PC-9 (cell line): ENCODE measurements around the gene RHOJ.

ENCODE experiments used
- EZH2 ChIP-seq: fragments of 200-600 bp; sonication (generic); IDR thresholded peaks from 2 replicates; pipeline ENCODE4 v1.8.0; 2017; ENCODE audit warnings: antibody characterized with exemption, low read depth
- TF ChIP-seq, protein P1 (sequence below): fragments of 200-600 bp; sonication (generic); conservative IDR thresholded peaks from 2 replicates; pipeline ENCODE4 v1.6.1; 2017; ENCODE audit warnings: mixed run types, antibody characterized with exemption, mild to moderate bottlenecking, moderate library complexity

DNA sequence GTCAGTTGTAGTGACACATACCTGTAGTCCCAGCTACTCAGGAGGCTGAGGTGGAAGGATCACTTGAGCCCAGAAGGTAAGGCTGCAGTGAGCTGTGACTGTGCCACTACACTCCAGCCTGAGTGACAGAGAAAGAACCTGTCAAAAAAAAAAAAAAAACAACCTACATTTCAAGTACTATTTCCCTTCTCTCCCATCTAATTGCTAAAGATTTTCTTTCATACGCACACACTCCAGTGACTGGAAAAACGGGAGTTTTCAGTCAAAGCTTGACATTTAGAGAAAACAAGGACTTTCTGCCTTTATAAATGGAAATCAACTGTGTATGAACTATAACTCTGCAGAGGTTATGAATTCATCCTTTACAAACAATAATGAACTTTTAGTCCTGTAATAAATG lies 88.6 kb downstream of the RHOJ start:
- TF ChIP-seq, protein P1, sequence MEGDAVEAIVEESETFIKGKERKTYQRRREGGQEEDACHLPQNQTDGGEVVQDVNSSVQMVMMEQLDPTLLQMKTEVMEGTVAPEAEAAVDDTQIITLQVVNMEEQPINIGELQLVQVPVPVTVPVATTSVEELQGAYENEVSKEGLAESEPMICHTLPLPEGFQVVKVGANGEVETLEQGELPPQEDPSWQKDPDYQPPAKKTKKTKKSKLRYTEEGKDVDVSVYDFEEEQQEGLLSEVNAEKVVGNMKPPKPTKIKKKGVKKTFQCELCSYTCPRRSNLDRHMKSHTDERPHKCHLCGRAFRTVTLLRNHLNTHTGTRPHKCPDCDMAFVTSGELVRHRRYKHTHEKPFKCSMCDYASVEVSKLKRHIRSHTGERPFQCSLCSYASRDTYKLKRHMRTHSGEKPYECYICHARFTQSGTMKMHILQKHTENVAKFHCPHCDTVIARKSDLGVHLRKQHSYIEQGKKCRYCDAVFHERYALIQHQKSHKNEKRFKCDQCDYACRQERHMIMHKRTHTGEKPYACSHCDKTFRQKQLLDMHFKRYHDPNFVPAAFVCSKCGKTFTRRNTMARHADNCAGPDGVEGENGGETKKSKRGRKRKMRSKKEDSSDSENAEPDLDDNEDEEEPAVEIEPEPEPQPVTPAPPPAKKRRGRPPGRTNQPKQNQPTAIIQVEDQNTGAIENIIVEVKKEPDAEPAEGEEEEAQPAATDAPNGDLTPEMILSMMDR, result no peak
- no peak for TF ChIP-seq EZH2
